Measurements from ENCODE around the gene U2AF1L4. TPM values are rescaled to one million over a fixed set of nuclear protein-coding genes. Genes with fewer than 3 reads are reported as not detected.
A peak's percentile ranks its signal among the peaks of the same experiment; 100 is the strongest.

U2AF1L4 gene
- total RNA-seq, 4 donors from 2014 or later: 29.7 to 51.7 (median 36.8) TPM

DNA sequence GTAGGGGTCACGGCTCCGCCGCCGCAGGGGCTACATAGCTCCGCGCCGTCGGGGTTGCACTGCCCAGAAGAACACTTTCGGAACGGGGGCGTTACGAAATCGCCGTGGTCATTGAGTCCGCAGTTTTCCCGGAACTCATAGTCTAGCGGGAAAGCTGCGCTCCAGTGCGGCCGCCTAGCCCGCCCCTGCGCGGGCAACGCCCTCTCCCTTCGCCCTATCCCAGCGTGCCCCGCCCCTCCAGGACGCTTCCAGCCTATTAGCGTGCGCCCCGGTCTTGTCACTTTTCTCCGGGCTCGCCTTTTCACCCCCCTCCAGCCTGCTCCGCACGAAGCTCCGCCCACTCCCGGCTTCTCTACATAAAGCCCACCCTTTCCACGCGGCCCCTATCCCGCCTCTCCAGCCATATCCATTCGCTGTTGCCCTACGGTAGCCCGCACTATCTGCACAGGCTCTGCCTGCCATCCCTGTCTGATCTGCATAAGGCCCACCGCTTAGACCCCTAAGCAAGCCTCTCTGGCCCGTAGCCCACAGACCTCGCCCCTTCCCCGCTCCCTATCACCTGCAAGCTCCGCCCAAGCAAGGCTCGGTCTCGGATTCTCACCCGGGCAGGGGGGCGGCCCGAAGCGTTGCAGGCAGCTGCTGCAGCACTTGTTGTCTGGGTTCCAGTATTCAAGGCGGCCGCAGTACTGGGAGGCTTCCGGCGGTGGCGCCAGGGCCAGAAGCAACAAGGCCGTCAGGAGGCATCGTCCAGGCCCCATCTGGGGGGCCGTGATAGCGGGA, 4.6 kb downstream of the U2AF1L4 start:
- H3K9me3 ChIP-seq: no peaks in the 10 kb centered on the region
- intact Hi-C loops (cut with DNase I): no loop called here
- DNase-seq: peak; percentile 99
- 1 to 2% methylated on average over 27 to 47 of the region's 63 CpGs for WGBS, 2 donors
- H3K4me1 ChIP-seq: peaks cover 20 to 24% of the 10 kb centered on the region in 2 donors
- peaks cover 21 to 27% of the 10 kb centered on the region in 2 donors for H3K36me3 ChIP-seq
- no peaks in the 10 kb centered on the region for H3K27me3 ChIP-seq
- H3K4me3 ChIP-seq (replicated peaks in 1 of 3): peak overlapping the region in 2 of 3 donors; percentile 45 to 73
- no peak for TF ChIP-seq POLR2A (IDR thresholded peaks at IDR 0.05)
- TF ChIP-seq, protein P1, sequence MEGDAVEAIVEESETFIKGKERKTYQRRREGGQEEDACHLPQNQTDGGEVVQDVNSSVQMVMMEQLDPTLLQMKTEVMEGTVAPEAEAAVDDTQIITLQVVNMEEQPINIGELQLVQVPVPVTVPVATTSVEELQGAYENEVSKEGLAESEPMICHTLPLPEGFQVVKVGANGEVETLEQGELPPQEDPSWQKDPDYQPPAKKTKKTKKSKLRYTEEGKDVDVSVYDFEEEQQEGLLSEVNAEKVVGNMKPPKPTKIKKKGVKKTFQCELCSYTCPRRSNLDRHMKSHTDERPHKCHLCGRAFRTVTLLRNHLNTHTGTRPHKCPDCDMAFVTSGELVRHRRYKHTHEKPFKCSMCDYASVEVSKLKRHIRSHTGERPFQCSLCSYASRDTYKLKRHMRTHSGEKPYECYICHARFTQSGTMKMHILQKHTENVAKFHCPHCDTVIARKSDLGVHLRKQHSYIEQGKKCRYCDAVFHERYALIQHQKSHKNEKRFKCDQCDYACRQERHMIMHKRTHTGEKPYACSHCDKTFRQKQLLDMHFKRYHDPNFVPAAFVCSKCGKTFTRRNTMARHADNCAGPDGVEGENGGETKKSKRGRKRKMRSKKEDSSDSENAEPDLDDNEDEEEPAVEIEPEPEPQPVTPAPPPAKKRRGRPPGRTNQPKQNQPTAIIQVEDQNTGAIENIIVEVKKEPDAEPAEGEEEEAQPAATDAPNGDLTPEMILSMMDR (IDR thresholded peaks at IDR 0.05): no peak
- H3K27ac ChIP-seq: peak overlapping the region; percentile 25 to 48 (median 29)

GRCh38 chr19:35740108-35740422, 5.2 kb downstream of the U2AF1L4 start:
- Histone ChIP-seq H3K9me3 (no peaks in the 10 kb centered on the region), H3K36me3 (peaks cover 22 to 31% of the 10 kb centered on the region in 2 donors), H3K4me3 (replicated peaks in 1 of 3) (peak overlapping the region in 2 of 3 donors; percentile 45 to 73), H3K27ac (peak overlapping the region in 2 of 3 donors; percentile 29 to 48), H3K4me1 (peaks cover 20 to 24% of the 10 kb centered on the region in 2 donors), H3K27me3 (no peaks in the 10 kb centered on the region)
- WGBS, 2 donors: 3 to 20% methylated on average over 3 to 16 of the region's 16 CpGs
- no peak for TF ChIP-seq POLR2A (IDR thresholded peaks at IDR 0.05)
- TF ChIP-seq, protein P1 (IDR thresholded peaks at IDR 0.05): no peak
- intact Hi-C loops (cut with DNase I): no loop called here
- DNase-seq: no peak

- no peak for DNase-seq
- WGBS, 2 donors: 73 to 86% methylated on average over 20 to 26 of the region's 29 CpGs
These were observed 5.7 kb downstream of the U2AF1L4 start for GRCh38 chr19:35739275-35740107.

DNA sequence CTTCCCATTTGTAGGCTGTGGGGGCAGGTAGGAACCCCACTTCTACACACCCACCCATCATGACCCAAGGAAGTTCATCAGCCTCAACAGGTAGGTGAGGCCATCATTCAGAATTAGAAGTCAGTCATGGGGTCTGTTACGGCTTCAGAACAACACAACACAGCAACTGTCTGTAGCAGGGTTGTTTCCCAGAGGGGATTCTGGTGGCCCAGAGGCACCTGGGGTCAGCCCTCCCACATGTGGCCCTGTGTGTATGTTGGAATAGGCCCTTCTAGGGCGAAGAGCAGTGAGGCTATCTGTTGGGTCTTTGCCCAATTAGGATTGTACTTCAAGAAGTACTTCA, 6.4 kb downstream of the U2AF1L4 start:
- Histone ChIP-seq H3K27me3 (no peaks in the 10 kb centered on the region), H3K9me3 (no peaks in the 10 kb centered on the region), H3K4me3 (replicated peaks in 1 of 3) (no peak overlapping the region), H3K4me1 (peaks cover 15% of the 10 kb centered on the region in 2 donors), H3K27ac (no peak overlapping the region), H3K36me3 (peaks cover 22 to 29% of the 10 kb centered on the region in 2 donors)
- intact Hi-C loops (cut with DNase I): no loop called here
- TF ChIP-seq, protein P1 (IDR thresholded peaks at IDR 0.05): no peak
- no peak for TF ChIP-seq POLR2A (IDR thresholded peaks at IDR 0.05)
- WGBS, 2 donors: 100% methylated on average over 1 to 2 of the region's 2 CpGs
- no peak for DNase-seq

More at GRCh38 chr19:35739275-35740107, 5.7 kb downstream of the U2AF1L4 start:
- intact Hi-C loops (cut with DNase I): no loop called here
- Histone ChIP-seq H3K9me3 (no peaks in the 10 kb centered on the region), H3K27me3 (no peaks in the 10 kb centered on the region), H3K27ac (peak overlapping the region in 1 of 3 donors; percentile 48), H3K4me1 (peaks cover 20 to 21% of the 10 kb centered on the region in 2 donors), H3K4me3 (replicated peaks in 1 of 3) (peak overlapping the region in 1 of 3 donors; percentile 45), H3K36me3 (peaks cover 22 to 31% of the 10 kb centered on the region in 2 donors)
- TF ChIP-seq, protein P1 (IDR thresholded peaks at IDR 0.05): no peak
- no peak for TF ChIP-seq POLR2A (IDR thresholded peaks at IDR 0.05)
